NK-92 (cell line): Measurements from ENCODE around the gene SOBP.

Source experiments
- DNase-seq: peaks from one replicate; lab custom pipeline; 2025; ENCODE audit not compliant: unreplicated experiment; lab: John Stamatoyannopoulos, UW

SOBP gene

DNA sequence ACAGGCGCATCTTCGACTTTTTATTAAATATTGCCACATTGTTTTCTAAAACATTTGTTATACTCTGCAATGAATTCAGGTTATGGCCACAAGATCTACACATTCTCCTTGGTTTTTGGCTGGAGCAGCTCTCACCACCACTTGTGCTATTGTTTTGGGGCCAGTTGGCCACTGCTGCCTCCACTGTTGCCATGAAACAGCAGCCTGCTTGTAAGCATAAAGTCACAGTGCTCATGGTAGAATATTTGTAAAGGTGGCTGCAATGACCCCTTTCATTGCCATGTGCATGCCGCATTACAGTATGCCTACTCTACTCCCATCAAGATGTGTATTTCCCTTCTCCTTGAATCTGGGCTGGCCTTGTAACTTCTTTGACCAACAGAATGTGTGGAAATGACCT, 192.8 kb downstream of the SOBP start:
- no peak for DNase-seq

DNA sequence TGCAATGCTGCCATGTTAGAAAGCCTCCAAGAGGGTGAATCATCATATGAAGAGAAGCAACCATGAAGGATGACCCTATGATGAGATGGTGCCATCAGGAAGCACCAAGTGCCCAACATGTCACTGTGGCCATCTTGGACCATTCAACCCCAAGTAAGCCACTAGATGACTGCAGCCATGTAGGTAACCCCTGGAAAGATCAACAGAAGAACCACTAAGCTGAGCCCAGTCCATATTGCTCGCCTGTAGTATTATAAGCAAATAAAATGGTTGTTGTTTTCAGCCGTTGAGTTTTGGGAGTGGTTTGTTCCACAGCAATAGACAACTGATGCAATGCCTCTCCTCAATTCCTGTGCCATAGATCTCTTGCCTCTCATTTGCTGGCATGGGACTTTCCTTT, 193.3 kb downstream of the SOBP start:
- DNase-seq = no peak

DNA sequence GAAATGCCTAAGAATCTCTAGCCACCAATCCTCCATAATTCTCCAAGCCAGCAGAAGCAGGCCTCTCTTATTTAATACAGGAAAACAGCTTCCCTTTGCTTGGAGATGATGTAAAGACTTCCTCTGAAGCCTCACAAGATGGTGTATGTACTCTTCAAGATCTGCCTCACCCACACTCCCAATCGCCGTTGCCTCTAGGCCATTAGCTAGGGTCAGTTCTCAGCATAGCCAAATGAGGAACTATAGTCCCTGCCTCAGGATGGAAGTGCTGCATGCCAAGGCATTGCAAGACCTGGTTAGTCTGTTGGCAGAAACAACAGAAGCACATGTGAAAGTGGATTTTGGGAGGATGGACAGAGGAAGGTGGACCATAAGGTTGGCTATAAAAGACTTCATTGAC, 195.1 kb downstream of the SOBP start:
- DNase-seq = no peak

DNA sequence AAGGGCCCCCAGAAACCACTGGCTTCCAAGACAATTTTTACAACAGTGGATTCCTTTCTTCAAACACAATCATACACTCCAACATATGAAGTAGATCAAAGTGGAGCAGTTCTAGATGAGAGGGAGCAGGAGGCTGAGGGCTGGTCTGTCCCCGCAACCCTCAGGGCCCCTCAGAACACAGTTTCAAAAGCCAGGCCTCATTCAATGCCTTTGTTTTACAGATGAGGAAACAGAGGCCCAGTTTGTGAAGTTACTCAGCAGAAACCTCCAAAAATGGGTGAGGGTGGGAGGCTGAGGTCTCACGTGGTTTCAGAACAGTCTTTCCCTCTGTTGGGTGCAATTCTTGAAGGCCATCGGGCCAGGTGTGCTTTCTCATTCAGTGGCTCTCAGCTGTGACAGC, 199.3 kb downstream of the SOBP start:
- DNase-seq = no peak

DNA sequence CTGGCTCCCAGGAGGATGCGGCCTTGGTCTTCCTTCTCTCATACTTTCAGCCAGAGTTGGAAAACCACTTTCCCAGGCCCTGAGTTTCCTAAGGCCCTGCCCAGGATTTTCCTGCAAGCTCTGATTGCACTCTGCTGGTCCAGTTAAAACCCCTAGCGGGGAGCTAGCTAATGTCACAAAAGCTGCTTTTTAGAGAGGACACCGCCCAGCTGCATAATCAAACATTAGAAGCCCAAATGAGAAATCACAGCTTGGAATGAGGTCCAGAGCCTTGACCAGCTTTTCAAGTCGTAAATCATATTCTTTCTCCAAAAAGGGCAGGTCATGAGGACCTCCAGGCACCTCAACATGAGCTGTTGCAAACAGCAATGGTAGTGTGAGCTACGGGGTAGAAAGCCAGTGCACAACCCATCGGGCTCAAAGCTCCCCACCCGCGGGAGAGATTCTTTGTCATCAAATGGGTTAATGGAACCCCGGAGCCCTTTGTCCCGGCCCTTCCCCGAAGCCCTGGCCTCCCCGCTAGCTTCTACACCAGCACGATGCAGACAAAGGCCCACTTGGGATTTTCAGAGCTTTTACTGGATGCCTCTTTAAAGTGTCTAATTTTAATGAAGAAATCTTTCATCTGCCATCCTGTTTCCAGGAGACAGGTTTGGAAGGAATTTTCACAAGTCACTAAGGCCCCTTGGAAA, 200.2 kb downstream of the SOBP start:
- no peak for DNase-seq

DNA sequence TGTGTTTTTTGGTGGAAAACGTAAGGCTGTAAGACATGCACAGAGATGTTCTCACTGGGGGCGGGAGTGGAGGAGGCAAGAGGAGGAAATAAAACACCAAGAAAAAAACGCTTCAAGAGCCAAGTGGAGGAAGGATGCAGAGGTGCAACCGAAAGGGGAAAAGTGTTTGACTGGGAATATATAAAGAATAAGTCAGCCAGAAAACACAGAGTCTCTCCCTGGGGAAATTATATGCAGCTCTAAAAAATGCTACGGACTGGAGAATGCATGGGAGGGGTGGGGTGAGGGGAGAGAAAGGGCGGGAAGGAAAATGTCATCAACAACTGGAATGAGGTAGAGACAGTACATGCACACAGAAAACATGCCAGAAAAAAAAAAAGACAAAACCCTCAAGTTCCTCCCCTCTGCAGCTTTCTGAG, 200.7 kb downstream of the SOBP start:
- no peak for DNase-seq

DNA sequence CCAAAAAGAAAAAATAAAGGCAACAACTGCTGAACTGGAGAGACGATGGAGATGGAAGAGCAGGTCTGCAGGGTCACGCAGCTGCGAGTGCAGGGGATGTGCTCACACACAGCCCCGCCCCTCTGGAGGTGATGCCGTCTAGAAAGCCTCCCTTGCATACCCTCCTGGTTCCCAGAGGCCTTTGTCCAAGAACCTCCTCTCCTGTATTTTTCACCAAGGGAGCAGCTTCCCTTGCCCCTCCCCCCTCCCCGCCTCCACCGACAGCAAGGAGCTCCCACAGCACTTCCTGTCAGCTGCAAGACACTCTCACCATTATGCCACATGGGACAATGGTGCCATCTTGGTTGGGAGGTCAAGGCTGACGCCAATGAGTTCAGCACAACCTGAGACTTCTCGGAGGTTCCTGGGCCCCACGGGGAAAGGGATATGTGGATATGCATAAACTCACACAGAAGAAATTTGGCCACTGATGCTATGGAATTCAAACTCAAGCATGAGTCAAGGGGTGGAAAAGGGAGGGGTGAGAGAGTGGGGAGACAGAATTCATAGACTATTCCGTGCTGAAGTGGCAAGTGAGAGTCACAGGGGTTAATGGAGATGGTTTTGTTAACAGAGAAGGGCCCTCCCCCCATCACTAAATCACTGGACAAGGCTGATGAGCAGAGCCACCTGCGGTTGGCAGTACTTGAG, 201.3 kb downstream of the SOBP start:
- DNase-seq = no peak

DNA sequence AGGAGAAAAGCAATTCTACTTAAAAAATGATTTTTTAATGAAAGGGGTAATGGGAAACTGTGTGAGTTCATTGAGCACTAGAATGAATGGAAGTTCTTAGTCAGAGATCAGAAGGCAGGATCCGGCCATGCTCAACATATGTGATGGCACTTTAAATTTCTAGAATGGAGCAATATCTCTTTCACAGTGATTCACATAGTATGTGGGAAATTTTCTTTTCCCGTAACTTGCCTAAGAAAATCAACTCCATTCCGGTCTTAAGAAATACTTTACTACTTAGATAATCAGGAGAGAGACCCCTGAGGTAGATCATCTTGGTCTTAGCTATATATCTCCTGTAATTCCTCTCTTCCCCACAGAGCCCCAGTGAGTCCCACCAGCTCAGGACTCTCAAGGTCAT, 202.4 kb downstream of the SOBP start:
- DNase-seq = no peak

DNA sequence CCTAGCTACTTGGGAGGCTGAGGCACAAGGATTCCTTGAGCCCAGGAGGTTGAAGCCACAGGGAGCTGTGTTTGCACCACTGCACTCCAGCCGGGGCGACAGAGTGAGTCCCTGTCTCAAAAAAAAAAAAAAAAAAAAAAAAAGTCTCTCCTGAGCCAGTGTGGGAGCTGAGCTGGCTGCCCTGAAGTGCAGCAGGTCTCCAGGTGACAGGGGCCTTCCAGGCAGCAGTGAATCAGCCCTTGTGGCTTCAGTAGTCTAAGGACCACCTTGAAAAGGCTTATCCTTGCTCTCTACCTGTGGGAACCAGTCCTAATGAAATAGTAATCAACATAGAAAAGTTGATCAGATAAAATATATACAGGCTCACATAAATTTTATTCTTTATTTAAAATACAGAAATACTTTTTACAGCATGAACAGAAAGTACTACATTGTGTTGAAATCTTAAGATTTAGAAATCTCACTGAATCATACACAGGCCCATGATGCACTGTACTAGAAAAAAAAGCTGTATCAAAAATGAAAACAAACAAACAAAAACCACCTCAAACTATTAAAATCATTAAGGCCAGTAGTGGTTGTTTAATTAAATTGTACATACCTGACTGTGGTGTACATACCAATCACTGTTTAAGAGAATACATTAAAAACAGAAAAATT, 205.3 kb downstream of the SOBP start:
- DNase-seq = no peak

DNA sequence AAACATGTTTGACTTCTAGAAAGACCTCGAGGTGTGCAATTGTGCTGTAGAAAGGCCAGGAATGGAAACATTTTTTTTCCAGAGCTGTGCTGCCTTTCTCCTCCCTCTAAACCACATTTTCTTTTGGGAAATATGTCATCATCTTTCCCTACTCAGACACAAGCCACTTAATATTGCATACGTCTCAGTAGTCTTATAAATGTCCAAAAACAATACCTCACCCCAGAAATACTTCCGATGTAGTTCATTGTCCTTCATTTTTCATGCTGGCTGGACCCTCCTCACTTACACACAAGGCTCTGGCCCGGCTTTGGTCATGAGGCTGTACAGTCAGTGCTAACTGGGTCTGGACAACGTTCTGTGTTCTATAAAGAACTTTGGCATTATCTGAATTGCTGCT, 207.8 kb downstream of the SOBP start:
- DNase-seq = no peak

DNA sequence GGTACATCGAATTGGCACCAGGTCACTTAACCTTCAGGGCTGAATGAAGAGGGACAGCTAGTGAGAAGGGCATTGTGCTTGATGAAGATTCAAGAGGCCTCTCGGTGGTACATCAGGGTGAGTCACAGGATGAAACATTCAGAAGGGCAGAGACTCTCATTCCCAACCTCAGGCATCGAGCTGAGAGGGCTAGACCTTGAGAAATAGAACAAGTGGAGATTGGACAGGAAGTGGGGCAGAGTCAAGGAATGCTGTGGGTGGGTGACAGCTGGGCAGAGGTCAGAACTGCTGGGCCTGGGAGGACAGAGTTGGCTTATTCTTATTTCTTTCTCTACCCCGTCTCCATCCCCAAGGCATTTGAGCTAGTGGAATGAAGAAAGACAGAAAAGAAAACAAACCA, 208.2 kb downstream of the SOBP start:
- DNase-seq = no peak

DNA sequence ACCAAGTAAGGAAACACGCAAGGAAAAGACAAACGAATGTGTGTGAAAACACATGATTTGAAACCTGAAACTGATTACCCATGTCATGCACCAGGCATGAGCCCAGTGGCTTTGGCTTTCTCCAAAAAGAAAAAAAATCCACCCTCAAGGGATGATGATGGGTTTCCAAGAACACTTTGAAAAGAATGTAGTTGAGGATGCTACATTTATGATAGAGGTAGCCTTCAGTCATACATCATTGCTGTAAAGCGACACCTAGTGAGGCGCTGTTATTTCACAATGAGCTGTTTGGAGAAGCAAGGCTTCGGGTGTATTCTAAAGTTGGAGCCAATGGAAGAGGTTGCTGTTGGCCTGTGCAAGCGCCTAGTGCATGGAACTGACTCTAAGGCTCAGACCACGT, 209.3 kb downstream of the SOBP start:
- DNase-seq = no peak

DNA sequence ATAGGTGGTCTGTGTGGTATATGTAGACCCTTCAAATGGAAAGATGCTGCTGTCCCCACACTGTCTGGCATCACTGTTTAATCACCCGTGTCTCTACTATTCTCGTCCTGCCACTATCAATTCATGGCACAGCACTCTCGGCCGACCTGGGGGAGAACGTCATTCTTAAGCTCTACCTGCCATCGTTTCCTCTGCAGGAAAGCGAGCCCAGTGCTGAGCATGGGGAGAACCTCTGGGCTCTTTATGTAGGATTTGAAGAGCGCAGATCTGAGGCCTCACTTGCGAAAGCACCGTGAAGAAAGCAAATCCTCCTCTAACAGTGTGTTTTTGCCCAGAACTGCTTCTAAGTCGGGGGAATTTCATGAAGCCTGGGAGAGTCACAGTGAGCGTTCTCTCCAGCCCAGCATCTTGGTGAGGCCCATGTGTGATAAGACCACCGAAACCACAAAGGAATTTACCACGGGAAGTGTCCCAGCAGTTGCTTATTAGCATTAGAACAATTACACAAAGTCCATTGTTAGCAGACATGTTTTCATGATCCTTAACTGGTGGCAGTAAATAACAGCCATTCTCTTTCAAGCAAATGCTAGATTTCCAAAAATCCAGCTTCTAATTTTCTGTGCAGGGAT, 209.9 kb downstream of the SOBP start:
- DNase-seq = no peak

DNA sequence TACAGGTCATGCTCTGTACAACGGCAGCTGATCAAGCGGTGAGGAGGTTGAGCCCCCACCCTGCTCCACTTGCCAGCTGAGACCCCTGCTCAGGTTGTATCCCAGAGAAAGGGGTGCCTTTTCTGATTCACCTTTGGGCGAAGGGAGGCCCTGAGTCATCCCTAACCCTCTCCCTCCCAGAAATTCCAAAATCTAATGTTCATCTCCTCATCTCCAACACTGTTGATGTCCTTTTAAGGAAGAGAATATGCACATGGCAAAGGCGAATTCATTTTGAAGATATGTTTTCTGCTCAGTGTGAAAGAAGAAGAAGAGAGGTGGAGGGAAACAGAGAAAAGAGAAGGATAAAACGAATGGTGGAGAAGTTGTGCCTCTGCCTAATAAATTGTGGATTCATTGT, 213.7 kb downstream of the SOBP start:
- DNase-seq = no peak

DNA sequence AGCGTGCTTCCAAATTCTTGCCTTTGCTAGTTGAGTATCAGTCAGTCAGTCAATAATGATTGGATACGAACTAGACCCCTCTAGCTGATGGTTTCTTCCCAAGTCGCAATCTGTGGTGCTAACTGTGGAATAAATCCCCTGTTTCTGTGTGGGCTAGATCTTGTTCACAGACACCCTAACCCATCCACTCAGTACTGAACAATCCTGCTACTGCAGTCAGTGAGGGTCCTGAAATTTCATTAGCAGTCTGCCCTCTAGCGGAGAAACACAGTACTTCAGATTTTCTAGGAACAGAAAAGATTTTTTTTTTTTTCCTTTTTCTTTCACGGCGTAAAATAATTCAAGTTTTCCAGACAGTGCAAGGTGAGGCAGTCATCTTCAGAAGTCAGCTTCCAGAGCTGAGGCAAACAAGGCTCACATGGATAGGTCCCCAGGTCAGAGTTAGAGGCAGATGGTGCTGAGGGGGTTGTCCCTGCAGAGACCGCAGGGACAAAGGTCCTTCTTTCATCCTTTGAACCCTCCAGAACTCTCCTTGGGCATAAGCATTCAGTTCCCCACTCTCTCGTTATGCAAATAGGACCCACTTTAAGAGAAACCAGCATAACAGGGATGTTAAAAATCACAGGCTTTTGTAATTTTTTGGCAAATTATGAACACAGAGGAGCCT, 214.6 kb downstream of the SOBP start:
- DNase-seq = no peak

DNA sequence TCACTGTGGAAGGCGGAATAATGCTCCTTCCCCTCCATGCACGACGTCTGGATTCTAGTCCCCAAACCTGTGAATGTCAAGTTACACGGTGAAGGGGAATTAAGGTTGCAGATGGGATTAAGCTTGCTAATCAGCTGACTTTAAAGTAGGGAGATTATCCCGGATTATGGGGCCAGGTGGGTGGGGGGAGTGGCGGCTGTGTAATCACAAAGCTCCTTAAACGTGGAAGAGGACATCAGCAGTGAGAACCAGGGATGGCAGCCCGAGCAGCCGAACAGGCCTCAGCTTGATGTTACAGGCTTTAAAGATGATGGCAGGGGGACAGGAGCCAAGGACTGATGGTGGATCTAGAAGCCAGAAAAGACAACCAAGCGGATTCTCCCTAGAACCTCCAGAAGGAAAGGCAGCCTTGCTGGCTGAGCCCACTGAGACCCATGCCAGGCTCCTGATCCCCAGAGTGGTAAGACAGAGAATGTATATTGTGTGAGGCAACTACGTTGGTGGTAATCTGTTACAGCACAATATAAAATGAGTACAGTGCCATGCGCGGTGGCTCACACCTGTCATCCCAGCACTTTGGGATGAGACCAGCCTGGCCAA, 216.7 kb downstream of the SOBP start:
- no peak for DNase-seq

DNA sequence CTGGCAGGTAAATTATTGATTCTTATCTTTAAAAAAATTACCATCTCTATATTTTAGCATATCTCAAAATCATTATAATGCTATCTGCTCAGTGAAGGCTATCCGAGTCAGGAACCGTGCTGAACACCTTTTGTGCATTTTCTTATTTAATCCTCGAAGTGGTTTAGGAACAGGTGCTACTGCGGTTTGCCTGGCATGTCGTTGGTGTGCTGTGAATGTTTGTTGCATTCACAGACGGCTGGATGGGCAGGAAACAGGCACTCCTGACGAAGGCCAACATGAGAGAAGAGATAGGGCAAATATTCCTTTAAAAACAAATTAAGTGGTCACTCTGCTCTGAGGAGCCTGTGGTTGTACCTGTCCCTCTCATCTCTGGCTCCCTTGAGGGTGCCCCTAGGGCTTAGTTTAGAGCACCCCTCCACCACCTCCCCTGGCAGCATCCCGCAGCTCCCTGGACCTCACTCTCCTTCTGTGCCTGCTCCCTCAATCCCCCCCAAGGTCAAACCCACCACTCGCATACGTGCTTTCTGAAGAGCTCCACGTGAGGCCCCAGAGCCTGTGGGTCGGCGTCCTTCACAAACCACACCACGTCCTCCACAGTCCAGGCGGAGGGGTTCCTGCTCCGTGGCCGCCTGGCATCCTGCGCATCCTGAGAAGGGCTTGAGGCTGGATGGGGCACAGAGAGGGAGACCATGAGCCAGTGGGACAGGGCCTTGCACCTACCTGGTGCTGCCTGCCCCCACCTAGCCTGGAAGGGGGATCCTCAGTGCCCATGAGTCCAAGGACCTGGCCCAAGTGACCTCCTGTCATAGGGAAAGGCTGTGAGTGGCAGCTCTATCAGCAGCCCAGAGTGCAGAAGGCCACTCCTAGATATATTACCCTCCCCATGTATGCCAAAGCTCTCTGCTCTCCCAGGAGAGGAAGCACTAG, 217.7 kb downstream of the SOBP start:
- no peak for DNase-seq

DNA sequence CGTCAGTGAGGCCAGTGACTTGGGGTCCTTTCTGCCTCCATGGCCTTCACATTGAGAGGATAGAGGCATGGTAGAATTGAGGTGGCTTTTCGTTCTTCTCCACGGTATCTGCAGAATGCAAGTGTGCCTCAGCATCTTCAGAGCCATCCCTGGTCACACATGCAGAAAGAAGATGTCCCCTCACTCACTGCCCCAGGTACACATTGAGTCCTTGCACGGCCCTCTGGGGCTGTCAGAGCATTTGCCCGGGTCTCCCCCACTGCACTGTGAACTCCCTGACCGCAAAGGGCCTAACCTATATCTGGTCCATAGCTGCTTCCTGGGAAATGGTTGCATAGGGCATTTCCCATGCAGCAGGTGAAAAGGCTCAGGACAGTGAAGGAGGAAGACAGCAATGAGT, 218.5 kb downstream of the SOBP start:
- no peak for DNase-seq

DNA sequence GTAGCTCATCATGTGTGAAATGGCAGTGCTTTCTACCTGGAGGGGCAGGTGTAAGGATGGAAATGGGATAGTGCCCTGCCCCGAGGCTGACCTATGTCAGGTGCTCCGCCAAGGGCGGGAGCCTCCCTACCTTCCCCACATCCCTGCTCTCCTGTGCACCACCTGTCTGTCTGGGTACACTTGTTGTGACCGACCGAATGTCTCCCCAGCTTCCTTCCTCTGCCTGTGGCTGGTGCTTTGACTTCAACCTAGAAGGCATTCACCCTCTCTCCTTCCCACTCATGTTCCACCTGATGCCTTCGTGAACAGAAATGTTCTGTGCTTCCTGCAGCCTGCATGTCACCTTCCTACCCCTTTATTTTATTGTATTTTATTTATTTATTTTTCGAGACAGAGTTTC, 219.4 kb downstream of the SOBP start:
- DNase-seq = no peak
